Measurements from ENCODE around the gene BCL2L12.

The BCL2L12 gene

GRCh38 chr19:49686503-49687088, 20.9 kb downstream of the BCL2L12 start:
- DNase-seq = no peak

- no peak for DNase-seq
These were observed 21.4 kb downstream of the BCL2L12 start for GRCh38 chr19:49687150-49687549.

GRCh38 chr19:49687566-49688316, 22.0 kb downstream of the BCL2L12 start:
- DNase-seq = no peak

- no peak for DNase-seq
These were observed 22.9 kb downstream of the BCL2L12 start for GRCh38 chr19:49688531-49689132.

GRCh38 chr19:49689133-49690078, 23.7 kb downstream of the BCL2L12 start, which contains the start of gene ADM5:
ADM5 (plus strand) TSS chr19:49689594; CDS start chr19:49689838, 244 bp downstream.
- peak; percentile 68 for DNase-seq

GRCh38 chr19:49690079-49690655, 24.4 kb downstream of the BCL2L12 start:
- DNase-seq = no peak

GRCh38 chr19:49690656-49691242, 25.0 kb downstream of the BCL2L12 start, which contains the start of gene CPT1C:
CPT1C (plus strand) TSS chr19:49691116; CDS start chr19:49692253, 1,137 bp downstream.
- DNase-seq = peak; percentile 96

- DNase-seq = peak; percentile 91
These were observed 25.8 kb downstream of the BCL2L12 start for GRCh38 chr19:49691243-49692146.

GRCh38 chr19:49692147-49692506, 26.4 kb downstream of the BCL2L12 start:
- DNase-seq = no peak

- no peak for DNase-seq
These were observed 30.4 kb downstream of the BCL2L12 start for GRCh38 chr19:49696115-49696514.

GRCh38 chr19:49696865-49697264, 31.1 kb downstream of the BCL2L12 start:
- DNase-seq = no peak

- no peak for DNase-seq
These were observed 33.6 kb downstream of the BCL2L12 start for GRCh38 chr19:49699364-49699763.

- DNase-seq = no peak
These were observed 34.8 kb downstream of the BCL2L12 start for GRCh38 chr19:49700563-49700962.

GRCh38 chr19:49701271-49701786, 35.6 kb downstream of the BCL2L12 start:
- no peak for DNase-seq

- no peak for DNase-seq
These were observed 39.3 kb downstream of the BCL2L12 start for GRCh38 chr19:49704888-49705642.

- no peak for DNase-seq
These were observed 40.2 kb downstream of the BCL2L12 start for GRCh38 chr19:49705919-49706318.

- DNase-seq = no peak
These were observed 44.7 kb downstream of the BCL2L12 start for GRCh38 chr19:49710372-49710951.

- DNase-seq = no peak
These were observed 46.7 kb downstream of the BCL2L12 start for GRCh38 chr19:49712397-49712859.

- DNase-seq = no peak
These were observed 47.6 kb downstream of the BCL2L12 start for GRCh38 chr19:49713236-49713845.
